GM06990 (cell line): ENCODE measurements around the gene PGRMC2.

Experiments used
- DNase-seq: peaks from one replicate; pipeline ENCODE4 v3.0.0-alpha.2; 2011; ENCODE audit not compliant: insufficient read length; ENCODE audit errors: extremely low read depth
- H3K27me3 ChIP-seq: replicated peaks from 2 replicates; pipeline ENCODE4 v1.6.0; 2011; ENCODE audit warnings: low read length; ENCODE audit not compliant: control insufficient read depth, insufficient read depth
- H3K36me3 ChIP-seq: 2 replicates; pipeline ENCODE4 v1.5.1; 2011; ENCODE audit warnings: low read length; ENCODE audit not compliant: control insufficient read depth, insufficient read depth
- H3K4me3 ChIP-seq: replicated peaks from 2 replicates; pipeline ENCODE4 v1.5.1; 2011; ENCODE audit warnings: low read depth, mild to moderate bottlenecking, control low read depth, low read length
- CTCF ChIP-seq: IDR thresholded peaks from 2 replicates; pipeline ENCODE4 v1.5.1; 2011; ENCODE audit warnings: low read length, control low read depth, mild to moderate bottlenecking, inconsistent platforms; ENCODE audit not compliant: insufficient read depth, poor library complexity, severe bottlenecking

The PGRMC2 gene

GRCh38 chr4:128244379-128244778, 43.2 kb downstream of the PGRMC2 start:
- Histone ChIP-seq H3K27me3 (no peaks in the 10 kb centered on the region), H3K4me3 (no peak overlapping the region), H3K36me3 (no peaks in the 10 kb centered on the region)
- DNase-seq = no peak
- TF ChIP-seq CTCF = no peak

- Histone ChIP-seq H3K36me3 (no peaks in the 10 kb centered on the region), H3K4me3 (no peak overlapping the region), H3K27me3 (no peaks in the 10 kb centered on the region)
- TF ChIP-seq CTCF = no peak
- DNase-seq = no peak
These were observed 45.0 kb downstream of the PGRMC2 start for GRCh38 chr4:128242601-128243000.

- no peaks in the 10 kb centered on the region for H3K36me3 ChIP-seq
- TF ChIP-seq CTCF = no peak
- H3K4me3 ChIP-seq = no peak overlapping the region
- no peaks in the 10 kb centered on the region for H3K27me3 ChIP-seq
- DNase-seq = no peak
These were observed 45.6 kb downstream of the PGRMC2 start for GRCh38 chr4:128241981-128242380.

- Histone ChIP-seq H3K36me3 (no peaks in the 10 kb centered on the region), H3K27me3 (no peaks in the 10 kb centered on the region), H3K4me3 (no peak overlapping the region)
- no peak for TF ChIP-seq CTCF
- no peak for DNase-seq
These were observed 46.1 kb downstream of the PGRMC2 start for GRCh38 chr4:128241425-128241913.

GRCh38 chr4:128241019-128241418, 46.6 kb downstream of the PGRMC2 start:
- no peak for TF ChIP-seq CTCF
- Histone ChIP-seq H3K36me3 (no peaks in the 10 kb centered on the region), H3K4me3 (no peak overlapping the region), H3K27me3 (no peaks in the 10 kb centered on the region)
- no peak for DNase-seq

- no peak overlapping the region for H3K4me3 ChIP-seq
- no peaks in the 10 kb centered on the region for H3K27me3 ChIP-seq
- TF ChIP-seq CTCF = no peak
- DNase-seq = no peak
- H3K36me3 ChIP-seq = no peaks in the 10 kb centered on the region
These were observed 52.8 kb downstream of the PGRMC2 start for GRCh38 chr4:128234836-128235235.
